Subcutaneous abdominal adipose tissue (tissue), 5 donors: ENCODE data around the gene MATN3.

Experiments used
- H3K27ac ChIP-seq: one replicate; pipeline ENCODE4 v1.7.0; 2013; ENCODE audit warnings: low read depth, mild to moderate bottlenecking, inconsistent platforms, low read length, moderate library complexity
- H3K27me3 ChIP-seq, 5 donors: one replicate each; pipeline ENCODE4 v1.7.0; 2013; ENCODE audit warnings: low read length in 5 of 5, inconsistent platforms in 1 of 5; ENCODE audit not compliant: control insufficient read depth in 5 of 5, insufficient read depth in 4 of 5
- H3K36me3 ChIP-seq, 5 donors: one replicate each; pipeline ENCODE4 v1.7.0; 2013; ENCODE audit warnings: low read length in 5 of 5; ENCODE audit not compliant: control insufficient read depth in 5 of 5, insufficient read depth in 5 of 5
- H3K4me1 ChIP-seq, 5 donors: one replicate each; pipeline ENCODE4 v1.7.0; 2013; ENCODE audit warnings: low read length in 5 of 5, mild to moderate bottlenecking in 3 of 5, moderate library complexity in 1 of 5; ENCODE audit not compliant: control insufficient read depth in 5 of 5, insufficient read depth in 5 of 5
- H3K4me3 ChIP-seq, 5 donors: one replicate each; pipeline ENCODE4 v1.7.0; 2013; ENCODE audit warnings: low read length in 5 of 5, low read depth in 1 of 5
- H3K9ac ChIP-seq, 5 donors: one replicate each; pipeline ENCODE4 v1.7.0; 2013; ENCODE audit warnings: low read length in 5 of 5, mild to moderate bottlenecking in 4 of 5, moderate library complexity in 3 of 5
- H3K9me3 ChIP-seq, 5 donors: one replicate each; pipeline ENCODE4 v1.7.0; 2013; ENCODE audit warnings: low read length in 5 of 5; ENCODE audit not compliant: control insufficient read depth in 5 of 5
- donor health status: healthy.
- donor health status: healthy.
- donor health status: healthy.
- donor health status: healthy.
- donor health status: healthy.

MATN3 gene

GRCh38 chr2:20011276-20012031 lies 1.0 kb downstream of the MATN3 start:
- Histone ChIP-seq H3K4me3 (peak overlapping the region in 1 of 5 donors; percentile 52), H3K36me3 (no peaks in the 10 kb centered on the region), H3K27ac (no peak overlapping the region), H3K27me3 (peaks cover 4 to 16% (median 5%) of the 10 kb centered on the region in 5 donors), H3K9me3 (peaks cover 0 to 4% (median 3%) of the 10 kb centered on the region in 5 donors), H3K4me1 (peaks cover 0 to 16% (median 13%) of the 10 kb centered on the region in 5 donors), H3K9ac (no peak overlapping the region)

GRCh38 chr2:20008703-20009102 lies 3.8 kb downstream of the MATN3 start:
- no peaks in the 10 kb centered on the region for H3K9me3 ChIP-seq
- no peak overlapping the region for H3K9ac ChIP-seq
- H3K27me3 ChIP-seq = peaks cover 4 to 16% (median 5%) of the 10 kb centered on the region in 5 donors

DNA sequence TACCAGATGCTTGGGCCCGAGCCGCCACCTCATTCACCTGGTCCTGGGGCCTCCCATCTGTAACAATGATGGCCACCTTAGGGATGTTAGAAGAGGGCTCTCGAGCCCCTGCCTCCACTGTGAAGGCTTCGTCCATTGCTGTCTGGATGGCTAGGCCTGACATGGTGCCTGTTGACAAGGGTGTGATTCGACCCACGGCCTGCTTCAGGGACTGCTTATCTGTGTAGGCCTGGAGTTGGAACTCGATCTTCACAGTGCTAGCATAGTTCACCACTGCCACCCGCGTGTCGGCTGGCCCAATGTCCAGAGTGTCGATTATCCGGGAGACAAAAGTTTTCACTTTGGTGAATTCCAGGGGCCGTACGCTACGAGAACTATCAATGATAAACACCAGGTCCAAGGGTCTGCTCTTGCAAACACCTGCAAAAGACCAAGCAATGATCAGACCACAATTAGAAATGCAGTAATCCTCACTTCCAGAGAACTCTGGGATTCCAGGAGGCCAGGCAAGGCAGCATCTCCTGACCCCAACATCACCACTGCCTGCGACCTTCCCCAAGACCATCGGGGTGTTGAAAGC lies 6.5 kb downstream of the MATN3 start:
- H3K27ac ChIP-seq = no peak overlapping the region
- no peaks in the 10 kb centered on the region for H3K36me3 ChIP-seq
- no peak overlapping the region for H3K9ac ChIP-seq
- H3K27me3 ChIP-seq = peaks cover 0 to 6% (median 0%) of the 10 kb centered on the region in 5 donors
- no peaks in the 10 kb centered on the region for H3K4me1 ChIP-seq
- H3K9me3 ChIP-seq = no peaks in the 10 kb centered on the region
- no peak overlapping the region for H3K4me3 ChIP-seq

More at GRCh38 chr2:20008703-20009102, 3.8 kb downstream of the MATN3 start:
- Histone ChIP-seq H3K4me3 (no peak overlapping the region), H3K36me3 (no peaks in the 10 kb centered on the region), H3K4me1 (peaks cover 0 to 16% (median 13%) of the 10 kb centered on the region in 5 donors), H3K27ac (no peak overlapping the region)

- Histone ChIP-seq H3K4me1 (no peaks in the 10 kb centered on the region), H3K36me3 (no peaks in the 10 kb centered on the region), H3K9me3 (no peaks in the 10 kb centered on the region), H3K9ac (no peak overlapping the region), H3K27ac (no peak overlapping the region), H3K4me3 (no peak overlapping the region), H3K27me3 (peaks cover 0 to 6% (median 0%) of the 10 kb centered on the region in 5 donors)
Measured at GRCh38 chr2:20005067-20005627, 7.3 kb downstream of the MATN3 start.

DNA sequence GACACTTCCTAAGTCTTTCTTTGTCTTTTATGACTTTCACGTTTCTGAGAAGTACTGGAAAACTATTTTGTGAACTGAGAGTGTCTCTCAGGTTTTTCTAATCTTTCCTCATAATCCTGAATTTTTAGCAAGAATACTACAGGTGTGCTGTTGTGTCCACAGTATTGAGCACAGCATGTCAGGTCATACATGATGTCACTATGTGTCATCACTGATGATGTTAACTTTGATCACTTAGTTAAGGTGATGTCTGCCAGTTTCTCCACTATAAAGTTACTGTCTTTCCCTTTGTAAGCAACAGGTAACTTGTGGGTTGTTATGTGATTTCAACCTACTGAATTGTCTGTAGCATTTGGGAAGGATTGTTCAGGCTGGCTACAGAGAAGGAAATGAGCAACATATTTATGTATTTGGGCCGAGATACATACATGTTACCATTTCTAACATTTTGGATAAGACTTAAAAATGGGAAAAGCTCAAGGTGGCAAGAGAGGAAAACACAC lies 11.1 kb downstream of the MATN3 start:
- no peak overlapping the region for H3K4me3 ChIP-seq
- H3K27me3 ChIP-seq = no peaks in the 10 kb centered on the region
- H3K36me3 ChIP-seq = no peaks in the 10 kb centered on the region
- no peak overlapping the region for H3K9ac ChIP-seq
- H3K27ac ChIP-seq = no peak overlapping the region
- H3K4me1 ChIP-seq = no peaks in the 10 kb centered on the region
- no peaks in the 10 kb centered on the region for H3K9me3 ChIP-seq

DNA sequence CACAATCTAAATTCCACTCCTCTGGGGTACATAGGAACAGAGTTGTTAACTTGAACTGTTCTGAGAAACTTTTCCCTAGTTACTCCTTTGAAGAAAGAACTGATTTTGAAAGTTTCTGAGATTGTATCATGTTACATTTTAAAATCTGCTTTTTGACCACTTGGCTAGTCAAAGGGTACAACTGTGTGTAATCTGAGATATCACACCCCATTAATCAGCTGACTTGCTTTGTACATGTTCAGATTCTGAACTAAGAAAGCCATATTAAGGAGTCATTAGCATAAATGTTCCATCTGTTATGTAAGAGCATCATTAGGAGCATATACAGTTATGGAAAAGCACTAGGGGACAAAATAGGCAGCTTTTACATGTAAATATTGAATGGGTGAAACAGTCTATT lies 18.7 kb downstream of the MATN3 start:
- Histone ChIP-seq H3K9ac (no peak overlapping the region), H3K9me3 (no peaks in the 10 kb centered on the region), H3K27me3 (no peaks in the 10 kb centered on the region), H3K27ac (no peak overlapping the region), H3K4me3 (no peak overlapping the region), H3K36me3 (no peaks in the 10 kb centered on the region), H3K4me1 (peaks cover 0 to 19% (median 18%) of the 10 kb centered on the region in 5 donors)

- Histone ChIP-seq H3K9ac (no peak overlapping the region), H3K9me3 (no peaks in the 10 kb centered on the region), H3K4me3 (no peak overlapping the region), H3K4me1 (peaks cover 0 to 19% (median 18%) of the 10 kb centered on the region in 5 donors), H3K27ac (no peak overlapping the region), H3K27me3 (no peaks in the 10 kb centered on the region), H3K36me3 (no peaks in the 10 kb centered on the region)
Measured at GRCh38 chr2:19991895-19992294, 20.6 kb downstream of the MATN3 start.

DNA sequence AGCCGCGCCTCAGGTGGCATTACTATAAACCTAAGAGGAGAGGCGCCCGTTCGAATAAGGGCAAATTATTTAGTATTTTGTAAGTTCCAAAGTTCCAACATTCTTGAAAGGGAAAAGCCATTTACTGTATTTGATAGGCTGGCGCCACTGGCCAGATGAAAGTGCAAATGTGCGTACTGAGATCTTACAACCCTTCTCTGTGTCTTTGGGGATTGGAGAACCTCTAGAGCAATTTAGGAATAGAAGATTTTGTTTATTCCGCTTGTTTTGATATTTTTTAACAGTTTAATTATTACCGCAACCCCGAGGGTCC lies 22.1 kb downstream of the MATN3 start:
- H3K27ac ChIP-seq = no peak overlapping the region
- H3K9ac ChIP-seq = peak overlapping the region in 3 of 5 donors; percentile 40 to 71 (median 49)
- H3K27me3 ChIP-seq = no peaks in the 10 kb centered on the region
- no peaks in the 10 kb centered on the region for H3K9me3 ChIP-seq
- H3K36me3 ChIP-seq = no peaks in the 10 kb centered on the region
- peak overlapping the region; percentile 52 to 92 (median 87) for H3K4me3 ChIP-seq
- H3K4me1 ChIP-seq = peaks cover 0 to 19% (median 18%) of the 10 kb centered on the region in 5 donors

DNA sequence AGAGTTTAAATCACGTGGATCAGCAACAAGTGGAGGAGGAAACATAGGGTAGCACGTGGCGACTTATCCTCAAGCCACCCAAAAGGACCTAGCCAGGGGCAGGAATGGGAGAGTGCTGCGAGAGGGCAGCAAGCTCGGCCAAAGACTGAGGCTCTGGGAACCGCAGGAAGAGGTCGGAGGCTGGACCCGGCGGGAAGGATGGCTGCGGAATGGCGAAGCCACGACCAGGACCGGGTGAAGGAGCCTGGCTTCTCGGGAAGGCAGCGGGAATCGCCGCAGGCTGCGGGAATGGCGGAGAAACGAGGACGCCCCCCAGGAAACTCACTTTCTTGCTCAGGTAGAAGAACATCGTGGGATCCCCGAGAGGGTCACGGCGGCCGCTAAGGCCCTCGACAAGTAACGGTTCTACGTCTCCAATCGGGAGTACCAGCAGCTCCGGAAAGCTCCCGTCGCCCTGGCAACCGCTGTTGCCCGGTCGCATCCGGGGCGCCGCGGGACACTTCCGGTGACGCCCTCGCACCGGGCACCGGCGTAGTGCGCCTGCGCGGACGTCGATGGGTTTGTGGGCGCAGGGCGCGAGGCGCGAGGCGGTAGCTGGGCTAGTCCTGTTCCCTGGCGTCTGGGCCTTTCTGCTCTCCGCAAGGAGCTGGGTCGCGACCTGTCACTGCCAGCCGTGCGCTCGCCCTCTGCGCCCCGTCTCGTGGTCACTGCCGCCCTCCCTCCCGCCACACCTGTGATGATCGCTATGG lies 22.6 kb downstream of the MATN3 start, which contains the start of gene WDR35:
TSS of gene WDR35 (minus strand) at position 439 of the 749 bp plus-strand sequence. CDS start at position 349, 90 bp downstream.
- Histone ChIP-seq H3K4me1 (peaks cover 0 to 19% (median 18%) of the 10 kb centered on the region in 5 donors), H3K27me3 (no peaks in the 10 kb centered on the region), H3K36me3 (peaks cover 0 to under 1% (median 0%) of the 10 kb centered on the region in 5 donors), H3K9me3 (no peaks in the 10 kb centered on the region), H3K27ac (peak within 1 kb of the TSS; percentile 29), H3K4me3 (peak within 1 kb of the TSS; percentile 72 to 92 (median 87)), H3K9ac (peak within 1 kb of the TSS in 4 of 5 donors; percentile 40 to 71 (median 48))
